ENCODE measurements around the gene SLC12A8. TPM values are rescaled to one million over a fixed set of nuclear protein-coding genes. Genes with fewer than 3 reads are reported as not detected.

The SLC12A8 gene
- total and polyA plus RNA-seq, 2 experiments from 2014 or later, result 6.9 to 15.9 TPM

DNA sequence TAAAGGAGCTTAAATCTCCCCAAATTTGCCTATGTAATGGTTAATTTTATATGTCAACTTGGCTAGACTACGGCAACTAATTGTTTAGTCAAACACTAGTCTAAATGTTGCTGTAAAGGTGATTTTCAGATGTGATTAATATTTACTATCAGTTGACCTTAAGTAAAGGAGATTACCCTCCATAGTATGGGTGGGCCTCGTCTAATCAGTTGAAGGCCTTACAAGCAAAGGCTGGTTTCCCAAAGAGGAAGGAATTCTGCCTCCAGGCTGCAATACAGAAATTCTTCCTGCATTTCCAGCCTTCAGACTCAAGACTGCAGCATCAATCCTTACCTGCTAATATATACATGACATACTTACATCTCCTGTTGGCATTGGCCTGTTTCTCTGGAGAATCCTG is 23.6 kb downstream of the SLC12A8 start (continued):
- TF ChIP-seq, protein P1, sequence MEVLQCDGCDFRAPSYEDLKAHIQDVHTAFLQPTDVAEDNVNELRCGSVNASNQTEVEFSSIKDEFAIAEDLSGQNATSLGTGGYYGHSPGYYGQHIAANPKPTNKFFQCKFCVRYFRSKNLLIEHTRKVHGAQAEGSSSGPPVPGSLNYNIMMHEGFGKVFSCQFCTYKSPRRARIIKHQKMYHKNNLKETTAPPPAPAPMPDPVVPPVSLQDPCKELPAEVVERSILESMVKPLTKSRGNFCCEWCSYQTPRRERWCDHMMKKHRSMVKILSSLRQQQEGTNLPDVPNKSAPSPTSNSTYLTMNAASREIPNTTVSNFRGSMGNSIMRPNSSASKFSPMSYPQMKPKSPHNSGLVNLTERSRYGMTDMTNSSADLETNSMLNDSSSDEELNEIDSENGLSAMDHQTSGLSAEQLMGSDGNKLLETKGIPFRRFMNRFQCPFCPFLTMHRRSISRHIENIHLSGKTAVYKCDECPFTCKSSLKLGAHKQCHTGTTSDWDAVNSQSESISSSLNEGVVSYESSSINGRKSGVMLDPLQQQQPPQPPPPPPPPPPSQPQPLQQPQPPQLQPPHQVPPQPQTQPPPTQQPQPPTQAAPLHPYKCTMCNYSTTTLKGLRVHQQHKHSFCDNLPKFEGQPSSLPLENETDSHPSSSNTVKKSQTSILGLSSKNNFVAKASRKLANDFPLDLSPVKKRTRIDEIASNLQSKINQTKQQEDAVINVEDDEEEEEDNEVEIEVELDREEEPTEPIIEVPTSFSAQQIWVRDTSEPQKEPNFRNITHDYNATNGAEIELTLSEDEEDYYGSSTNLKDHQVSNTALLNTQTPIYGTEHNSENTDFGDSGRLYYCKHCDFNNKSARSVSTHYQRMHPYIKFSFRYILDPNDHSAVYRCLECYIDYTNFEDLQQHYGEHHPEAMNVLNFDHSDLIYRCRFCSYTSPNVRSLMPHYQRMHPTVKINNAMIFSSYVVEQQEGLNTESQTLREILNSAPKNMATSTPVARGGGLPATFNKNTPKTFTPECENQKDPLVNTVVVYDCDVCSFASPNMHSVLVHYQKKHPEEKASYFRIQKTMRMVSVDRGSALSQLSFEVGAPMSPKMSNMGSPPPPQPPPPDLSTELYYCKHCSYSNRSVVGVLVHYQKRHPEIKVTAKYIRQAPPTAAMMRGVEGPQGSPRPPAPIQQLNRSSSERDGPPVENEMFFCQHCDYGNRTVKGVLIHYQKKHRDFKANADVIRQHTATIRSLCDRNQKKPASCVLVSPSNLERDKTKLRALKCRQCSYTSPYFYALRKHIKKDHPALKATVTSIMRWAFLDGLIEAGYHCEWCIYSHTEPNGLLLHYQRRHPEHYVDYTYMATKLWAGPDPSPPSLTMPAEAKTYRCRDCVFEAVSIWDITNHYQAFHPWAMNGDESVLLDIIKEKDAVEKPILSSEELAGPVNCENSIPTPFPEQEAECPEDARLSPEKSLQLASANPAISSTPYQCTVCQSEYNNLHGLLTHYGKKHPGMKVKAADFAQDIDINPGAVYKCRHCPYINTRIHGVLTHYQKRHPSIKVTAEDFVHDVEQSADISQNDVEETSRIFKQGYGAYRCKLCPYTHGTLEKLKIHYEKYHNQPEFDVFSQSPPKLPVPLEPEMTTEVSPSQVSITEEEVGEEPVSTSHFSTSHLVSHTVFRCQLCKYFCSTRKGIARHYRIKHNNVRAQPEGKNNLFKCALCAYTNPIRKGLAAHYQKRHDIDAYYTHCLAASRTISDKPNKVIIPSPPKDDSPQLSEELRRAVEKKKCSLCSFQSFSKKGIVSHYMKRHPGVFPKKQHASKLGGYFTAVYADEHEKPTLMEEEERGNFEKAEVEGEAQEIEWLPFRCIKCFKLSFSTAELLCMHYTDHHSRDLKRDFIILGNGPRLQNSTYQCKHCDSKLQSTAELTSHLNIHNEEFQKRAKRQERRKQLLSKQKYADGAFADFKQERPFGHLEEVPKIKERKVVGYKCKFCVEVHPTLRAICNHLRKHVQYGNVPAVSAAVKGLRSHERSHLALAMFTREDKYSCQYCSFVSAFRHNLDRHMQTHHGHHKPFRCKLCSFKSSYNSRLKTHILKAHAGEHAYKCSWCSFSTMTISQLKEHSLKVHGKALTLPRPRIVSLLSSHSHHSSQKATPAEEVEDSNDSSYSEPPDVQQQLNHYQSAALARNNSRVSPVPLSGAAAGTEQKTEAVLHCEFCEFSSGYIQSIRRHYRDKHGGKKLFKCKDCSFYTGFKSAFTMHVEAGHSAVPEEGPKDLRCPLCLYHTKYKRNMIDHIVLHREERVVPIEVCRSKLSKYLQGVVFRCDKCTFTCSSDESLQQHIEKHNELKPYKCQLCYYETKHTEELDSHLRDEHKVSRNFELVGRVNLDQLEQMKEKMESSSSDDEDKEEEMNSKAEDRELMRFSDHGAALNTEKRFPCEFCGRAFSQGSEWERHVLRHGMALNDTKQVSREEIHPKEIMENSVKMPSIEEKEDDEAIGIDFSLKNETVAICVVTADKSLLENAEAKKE (CRISPR knock-in tag; IDR thresholded peaks at IDR 0.05), result no peak
- TF ChIP-seq, protein P2, sequence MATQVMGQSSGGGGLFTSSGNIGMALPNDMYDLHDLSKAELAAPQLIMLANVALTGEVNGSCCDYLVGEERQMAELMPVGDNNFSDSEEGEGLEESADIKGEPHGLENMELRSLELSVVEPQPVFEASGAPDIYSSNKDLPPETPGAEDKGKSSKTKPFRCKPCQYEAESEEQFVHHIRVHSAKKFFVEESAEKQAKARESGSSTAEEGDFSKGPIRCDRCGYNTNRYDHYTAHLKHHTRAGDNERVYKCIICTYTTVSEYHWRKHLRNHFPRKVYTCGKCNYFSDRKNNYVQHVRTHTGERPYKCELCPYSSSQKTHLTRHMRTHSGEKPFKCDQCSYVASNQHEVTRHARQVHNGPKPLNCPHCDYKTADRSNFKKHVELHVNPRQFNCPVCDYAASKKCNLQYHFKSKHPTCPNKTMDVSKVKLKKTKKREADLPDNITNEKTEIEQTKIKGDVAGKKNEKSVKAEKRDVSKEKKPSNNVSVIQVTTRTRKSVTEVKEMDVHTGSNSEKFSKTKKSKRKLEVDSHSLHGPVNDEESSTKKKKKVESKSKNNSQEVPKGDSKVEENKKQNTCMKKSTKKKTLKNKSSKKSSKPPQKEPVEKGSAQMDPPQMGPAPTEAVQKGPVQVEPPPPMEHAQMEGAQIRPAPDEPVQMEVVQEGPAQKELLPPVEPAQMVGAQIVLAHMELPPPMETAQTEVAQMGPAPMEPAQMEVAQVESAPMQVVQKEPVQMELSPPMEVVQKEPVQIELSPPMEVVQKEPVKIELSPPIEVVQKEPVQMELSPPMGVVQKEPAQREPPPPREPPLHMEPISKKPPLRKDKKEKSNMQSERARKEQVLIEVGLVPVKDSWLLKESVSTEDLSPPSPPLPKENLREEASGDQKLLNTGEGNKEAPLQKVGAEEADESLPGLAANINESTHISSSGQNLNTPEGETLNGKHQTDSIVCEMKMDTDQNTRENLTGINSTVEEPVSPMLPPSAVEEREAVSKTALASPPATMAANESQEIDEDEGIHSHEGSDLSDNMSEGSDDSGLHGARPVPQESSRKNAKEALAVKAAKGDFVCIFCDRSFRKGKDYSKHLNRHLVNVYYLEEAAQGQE (IDR thresholded peaks at IDR 0.05; ENCODE audit: unreplicated experiment), result no peak
- no peak for TF ChIP-seq EZH2phosphoT487 (IDR thresholded peaks at IDR 0.05; ENCODE audit: unreplicated experiment)

DNA sequence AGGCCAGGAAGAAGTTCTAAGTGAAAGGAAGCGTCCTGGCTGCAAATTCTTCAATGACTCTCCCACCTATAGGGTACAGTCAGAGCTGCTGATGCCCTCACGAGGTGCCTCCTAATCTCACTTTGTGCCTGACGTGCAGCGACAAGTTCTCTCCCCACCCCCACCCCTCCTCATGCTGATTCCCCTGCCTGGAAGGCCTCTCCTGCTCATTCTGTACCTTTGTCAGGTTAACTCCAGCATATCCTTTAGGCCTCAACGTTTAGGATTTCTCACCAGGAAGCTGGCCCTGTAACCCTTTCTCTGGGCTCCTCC is 25.0 kb downstream of the SLC12A8 start:
- H3K4me3 Mint-ChIP-seq, result no peak overlapping the region
- Histone ChIP-seq H4K20me1 (replicated peaks; ENCODE audit: insufficient read depth) (no peaks in the 10 kb centered on the region), H3K27ac (ENCODE audit: low read depth) (0 out of 2 replicates have a peak overlapping the region, but pooled peaks have one; percentile 9), H3K9me2 (ENCODE audit: insufficient read depth) (no peaks in the 10 kb centered on the region), H3K36me3 (ENCODE audit: insufficient read depth) (no peaks in the 10 kb centered on the region; the same call in 1 of the 2 replicates), H3K27me3 (ENCODE audit: insufficient read depth) (no peaks in the 10 kb centered on the region), H3K79me2 (replicated peaks; ENCODE audit: insufficient read depth) (no peaks in the 10 kb centered on the region), H3K4me1 (ENCODE audit: insufficient read depth) (peaks cover 18% of the 10 kb centered on the region), H2AFZ (no peak overlapping the region), H3F3A (replicated peaks; ENCODE audit: low read depth) (peaks cover 2% of the 10 kb centered on the region; the same call in 1 of the 2 replicates), H3K4me2 (no peak overlapping the region), H3K4me3 (no peak overlapping the region)
- peaks cover 3% of the 10 kb centered on the region; the same call in 1 of the 3 replicates for H3K9me3 Mint-ChIP-seq
- H3K27me3 Mint-ChIP-seq (ENCODE audit: insufficient read depth, low read depth, poor library complexity), result peaks cover 6% of the 10 kb centered on the region
- H3K36me3 Mint-ChIP-seq (ENCODE audit: low read depth), result peaks cover 28% of the 10 kb centered on the region
- no peak overlapping the region for H3K27ac Mint-ChIP-seq
- H3K4me1 Mint-ChIP-seq, result peaks cover 40% of the 10 kb centered on the region
- ATAC-seq (no peak), DNase-seq (ENCODE audit: low spot score) (no peak)
- no peak for TF ChIP-seq NANOG (IDR thresholded peaks at IDR 0.05; ENCODE audit: borderline replicate concordance)
- TF ChIP-seq, protein P1 (CRISPR knock-in tag; IDR thresholded peaks at IDR 0.05), result no peak
- TF ChIP-seq EZH2phosphoT487 (IDR thresholded peaks at IDR 0.05; ENCODE audit: unreplicated experiment), result no peak
- no peak for TF ChIP-seq STAT1 (IDR thresholded peaks at IDR 0.05; ENCODE audit: unreplicated experiment)
- no peak for TF ChIP-seq JUNB (IDR thresholded peaks at IDR 0.05; ENCODE audit: unreplicated experiment)
